Peyer's patch (tissue), 4 donors: ENCODE data around the gene ULK1. TPM values are rescaled to one million over a fixed set of nuclear protein-coding genes. Genes with fewer than 3 reads are reported as not detected.

Experiments used
- DNase-seq, 3 donors: peaks; one replicate each; pipeline ENCODE4 v3.0.0-alpha.2; 2017 to 2019
- H3K27ac ChIP-seq, 4 donors: fragments of 200-600 bp; sonication (generic); one replicate each; pipeline ENCODE4 v1.5.1; 2016 to 2019
- H3K27me3 ChIP-seq, 2 donors: fragments of 200-600 bp; sonication (generic); one replicate each; pipeline ENCODE4 v1.5.1; 2019
- H3K36me3 ChIP-seq, 3 donors: fragments of 200-600 bp; sonication (generic); one replicate each; pipeline ENCODE4 v1.5.1; 2016 to 2019
- H3K4me1 ChIP-seq, 4 donors: fragments of 200-600 bp; sonication (generic); one replicate each; pipeline ENCODE4 v1.5.1; 2016 to 2019
- H3K4me3 ChIP-seq, 4 donors: fragments of 200-600 bp; sonication (generic); 1 replicate in 3 of 4; 2 replicates in 1 of 4; pipeline ENCODE4 v1.5.1; 2016 to 2019; ENCODE audit warnings: mild to moderate bottlenecking in 1 of 4
- H3K9me3 ChIP-seq, 4 donors: fragments of 200-600 bp; sonication (generic); one replicate each; pipeline ENCODE4 v1.5.1; 2016 to 2019; ENCODE audit warnings: mild to moderate bottlenecking in 1 of 4
- CTCF ChIP-seq, 6 experiments: fragments of 450-650 bp in 4 of 6; fragments of 200-600 bp in 2 of 6; sonication (generic) in 1 of 6; IDR thresholded peaks; one replicate each; pipeline ENCODE4 v1.5.1; 2017 to 2019; ENCODE audit warnings: antibody characterized with exemption in 6 of 6, mild to moderate bottlenecking in 3 of 6, moderate library complexity in 1 of 6
- POLR2A ChIP-seq, 2 donors: fragments of 450-650 bp; IDR thresholded peaks; one replicate each; pipeline ENCODE4 v1.5.1; 2017; ENCODE audit warnings: antibody characterized with exemption in 2 of 2, mild to moderate bottlenecking in 2 of 2, moderate library complexity in 2 of 2
- total RNA-seq, 4 donors: library from RNA; depleted of rRNA; stranded (reverse); fragments of >200 nt; gene quantifications; one replicate each; pipeline ENCODE4 v1.1.0, GENCODE V29; 2016

ULK1 gene
- total RNA-seq, 4 donors from 2014 or later: 25.2 to 54.1 (median 38.8) TPM

- no peaks in the 10 kb centered on the region for H3K27me3 ChIP-seq
- peaks cover 0 to 5% (median 0%) of the 10 kb centered on the region in 4 donors for H3K4me1 ChIP-seq
- H3K4me3 ChIP-seq: no peak overlapping the region
- no peak for TF ChIP-seq CTCF (IDR thresholded peaks at IDR 0.05)
- no peak for TF ChIP-seq POLR2A (IDR thresholded peaks at IDR 0.05)
- H3K36me3 ChIP-seq: peaks cover 0 to 95% (median 0%) of the 10 kb centered on the region in 3 donors
- no peaks in the 10 kb centered on the region for H3K9me3 ChIP-seq
- no peak for DNase-seq
- no peak overlapping the region for H3K27ac ChIP-seq
Measured at GRCh38 chr12:131911851-131912477, 17.5 kb downstream of the ULK1 start.

GRCh38 chr12:131912518-131913274 is 18.3 kb downstream of the ULK1 start:
- DNase-seq: peak in 1 of 3 donors; percentile 29
- Histone ChIP-seq H3K36me3 (peaks cover 0 to 93% (median 0%) of the 10 kb centered on the region in 3 donors), H3K9me3 (no peaks in the 10 kb centered on the region), H3K27me3 (no peaks in the 10 kb centered on the region), H3K4me1 (peaks cover 0 to 5% (median 0%) of the 10 kb centered on the region in 4 donors), H3K27ac (no peak overlapping the region), H3K4me3 (no peak overlapping the region)
- no peak for TF ChIP-seq CTCF (IDR thresholded peaks at IDR 0.05)
- TF ChIP-seq POLR2A (IDR thresholded peaks at IDR 0.05): no peak

GRCh38 chr12:131913666-131914065 is 19.2 kb downstream of the ULK1 start:
- Histone ChIP-seq H3K9me3 (no peaks in the 10 kb centered on the region), H3K36me3 (peaks cover 0 to 88% (median 0%) of the 10 kb centered on the region in 3 donors), H3K4me3 (no peak overlapping the region), H3K27ac (no peak overlapping the region), H3K4me1 (peaks cover 0 to 5% (median 0%) of the 10 kb centered on the region in 4 donors), H3K27me3 (no peaks in the 10 kb centered on the region)
- TF ChIP-seq CTCF (IDR thresholded peaks at IDR 0.05) (no peak), POLR2A (IDR thresholded peaks at IDR 0.05) (no peak)
- DNase-seq: no peak

- no peak overlapping the region for H3K27ac ChIP-seq
- no peak for DNase-seq
- H3K27me3 ChIP-seq: no peaks in the 10 kb centered on the region
- no peak overlapping the region for H3K4me3 ChIP-seq
- H3K36me3 ChIP-seq: peaks cover 0 to 86% (median 0%) of the 10 kb centered on the region in 3 donors
- TF ChIP-seq POLR2A (IDR thresholded peaks at IDR 0.05): no peak
- no peak for TF ChIP-seq CTCF (IDR thresholded peaks at IDR 0.05)
- H3K9me3 ChIP-seq: no peaks in the 10 kb centered on the region
- H3K4me1 ChIP-seq: peaks cover 0 to 5% (median 0%) of the 10 kb centered on the region in 4 donors
Measured at GRCh38 chr12:131914179-131914702, 19.8 kb downstream of the ULK1 start.

GRCh38 chr12:131915000-131915689 is 20.7 kb downstream of the ULK1 start:
- TF ChIP-seq CTCF (IDR thresholded peaks at IDR 0.05) (no peak), POLR2A (IDR thresholded peaks at IDR 0.05) (no peak)
- Histone ChIP-seq H3K27ac (no peak overlapping the region), H3K9me3 (no peaks in the 10 kb centered on the region), H3K4me3 (no peak overlapping the region), H3K27me3 (no peaks in the 10 kb centered on the region), H3K4me1 (peaks cover 0 to 5% (median 0%) of the 10 kb centered on the region in 4 donors), H3K36me3 (peaks cover 0 to 86% (median 0%) of the 10 kb centered on the region in 3 donors)
- DNase-seq: no peak
